ENCODE measurements around the gene APC2.
A peak's percentile ranks its signal among the peaks of the same experiment; 100 is the strongest.
"Not testable (repeated sequence)": the region's sequence is repeated elsewhere in the genome, so short reads cannot be mapped to it uniquely, and the experiment has no call there.

Gene APC2

DNA sequence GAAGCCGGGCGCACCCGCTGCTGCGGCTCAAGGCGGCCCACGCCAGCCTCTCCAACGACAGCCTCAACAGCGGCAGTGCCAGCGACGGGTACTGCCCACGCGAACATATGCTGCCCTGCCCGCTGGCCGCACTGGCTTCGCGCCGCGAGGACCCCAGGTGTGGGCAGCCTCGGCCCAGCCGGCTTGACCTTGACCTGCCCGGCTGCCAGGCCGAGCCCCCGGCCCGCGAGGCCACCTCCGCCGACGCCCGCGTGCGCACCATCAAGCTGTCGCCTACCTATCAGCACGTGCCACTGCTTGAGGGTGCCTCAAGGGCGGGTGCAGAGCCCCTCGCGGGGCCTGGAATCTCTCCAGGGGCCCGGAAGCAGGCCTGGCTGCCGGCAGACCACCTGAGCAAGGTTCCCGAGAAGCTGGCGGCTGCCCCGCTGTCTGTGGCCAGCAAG is 16.1 kb downstream of the APC2 start:
- no peak for DNase-seq (ENCODE audit: low spot score)

DNA sequence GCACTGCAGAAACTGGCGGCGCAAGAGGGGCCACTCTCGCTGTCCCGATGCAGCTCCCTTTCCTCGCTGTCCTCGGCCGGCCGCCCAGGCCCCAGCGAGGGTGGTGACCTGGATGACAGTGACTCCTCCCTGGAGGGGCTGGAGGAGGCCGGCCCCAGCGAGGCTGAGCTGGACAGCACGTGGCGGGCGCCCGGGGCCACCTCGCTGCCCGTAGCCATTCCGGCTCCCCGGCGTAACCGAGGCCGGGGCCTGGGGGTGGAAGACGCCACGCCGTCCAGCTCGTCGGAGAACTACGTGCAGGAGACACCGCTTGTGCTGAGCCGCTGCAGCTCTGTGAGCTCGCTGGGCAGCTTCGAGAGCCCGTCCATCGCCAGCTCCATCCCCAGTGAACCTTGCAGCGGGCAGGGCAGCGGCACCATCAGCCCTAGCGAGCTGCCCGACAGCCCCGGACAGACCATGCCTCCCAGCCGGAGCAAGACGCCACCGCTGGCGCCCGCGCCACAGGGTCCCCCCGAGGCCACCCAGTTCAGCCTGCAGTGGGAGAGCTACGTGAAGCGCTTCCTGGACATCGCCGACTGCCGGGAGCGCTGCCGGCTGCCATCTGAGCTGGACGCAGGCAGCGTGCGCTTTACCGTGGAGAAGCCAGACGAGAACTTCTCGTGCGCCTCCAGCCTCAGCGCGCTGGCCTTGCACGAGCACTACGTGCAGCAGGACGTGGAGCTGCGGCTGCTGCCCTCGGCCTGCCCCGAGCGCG is 16.7 kb downstream of the APC2 start:
- no peak for DNase-seq (ENCODE audit: low spot score)

DNA sequence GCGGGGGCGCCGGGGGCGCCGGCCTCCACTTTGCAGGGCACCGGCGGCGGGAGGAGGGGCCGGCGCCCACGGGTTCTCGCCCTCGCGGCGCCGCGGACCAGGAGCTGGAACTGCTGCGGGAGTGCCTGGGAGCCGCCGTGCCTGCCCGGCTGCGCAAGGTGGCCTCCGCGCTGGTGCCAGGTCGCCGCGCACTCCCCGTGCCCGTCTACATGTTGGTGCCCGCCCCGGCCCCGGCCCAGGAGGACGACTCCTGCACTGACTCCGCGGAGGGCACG is 17.2 kb downstream of the APC2 start:
- DNase-seq (ENCODE audit: low spot score), result no peak

DNA sequence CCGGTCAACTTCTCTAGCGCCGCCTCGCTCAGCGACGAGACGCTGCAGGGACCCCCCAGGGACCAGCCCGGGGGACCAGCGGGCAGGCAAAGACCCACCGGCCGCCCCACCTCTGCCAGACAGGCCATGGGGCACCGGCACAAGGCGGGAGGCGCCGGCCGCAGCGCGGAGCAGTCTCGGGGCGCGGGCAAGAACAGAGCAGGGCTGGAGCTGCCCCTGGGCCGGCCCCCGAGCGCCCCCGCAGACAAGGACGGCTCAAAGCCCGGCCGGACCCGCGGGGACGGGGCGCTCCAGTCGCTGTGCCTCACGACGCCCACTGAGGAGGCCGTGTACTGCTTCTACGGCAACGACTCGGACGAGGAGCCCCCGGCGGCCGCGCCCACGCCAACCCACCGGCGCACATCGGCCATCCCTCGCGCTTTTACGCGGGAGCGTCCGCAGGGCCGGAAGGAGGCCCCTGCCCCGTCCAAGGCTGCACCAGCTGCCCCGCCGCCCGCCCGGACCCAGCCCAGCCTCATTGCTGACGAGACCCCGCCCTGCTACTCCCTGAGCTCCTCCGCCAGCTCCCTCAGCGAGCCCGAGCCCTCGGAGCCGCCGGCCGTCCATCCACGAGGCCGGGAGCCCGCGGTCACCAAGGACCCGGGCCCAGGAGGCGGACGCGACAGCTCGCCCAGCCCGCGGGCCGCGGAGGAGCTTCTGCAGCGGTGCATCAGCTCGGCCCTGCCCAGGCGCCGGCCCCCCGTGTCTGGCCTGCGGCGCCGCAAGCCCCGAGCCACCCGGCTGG is 17.8 kb downstream of the APC2 start:
- DNase-seq (ENCODE audit: low spot score), result no peak

DNA sequence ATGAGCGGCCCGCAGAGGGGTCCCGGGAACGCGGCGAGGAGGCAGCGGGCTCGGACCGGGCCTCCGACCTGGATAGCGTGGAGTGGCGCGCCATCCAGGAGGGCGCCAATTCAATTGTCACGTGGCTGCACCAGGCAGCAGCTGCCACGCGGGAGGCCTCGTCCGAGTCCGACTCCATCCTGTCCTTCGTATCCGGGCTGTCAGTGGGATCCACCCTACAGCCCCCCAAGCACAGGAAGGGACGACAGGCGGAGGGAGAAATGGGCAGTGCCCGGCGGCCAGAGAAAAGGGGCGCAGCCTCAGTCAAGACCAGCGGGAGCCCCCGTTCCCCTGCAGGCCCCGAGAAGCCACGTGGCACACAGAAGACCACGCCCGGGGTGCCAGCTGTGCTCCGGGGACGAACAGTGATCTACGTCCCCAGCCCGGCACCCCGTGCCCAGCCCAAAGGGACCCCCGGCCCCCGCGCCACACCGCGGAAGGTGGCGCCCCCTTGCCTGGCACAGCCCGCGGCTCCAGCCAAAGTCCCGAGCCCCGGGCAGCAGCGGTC is 18.4 kb downstream of the APC2 start:
- DNase-seq (ENCODE audit: low spot score), result no peak

DNA sequence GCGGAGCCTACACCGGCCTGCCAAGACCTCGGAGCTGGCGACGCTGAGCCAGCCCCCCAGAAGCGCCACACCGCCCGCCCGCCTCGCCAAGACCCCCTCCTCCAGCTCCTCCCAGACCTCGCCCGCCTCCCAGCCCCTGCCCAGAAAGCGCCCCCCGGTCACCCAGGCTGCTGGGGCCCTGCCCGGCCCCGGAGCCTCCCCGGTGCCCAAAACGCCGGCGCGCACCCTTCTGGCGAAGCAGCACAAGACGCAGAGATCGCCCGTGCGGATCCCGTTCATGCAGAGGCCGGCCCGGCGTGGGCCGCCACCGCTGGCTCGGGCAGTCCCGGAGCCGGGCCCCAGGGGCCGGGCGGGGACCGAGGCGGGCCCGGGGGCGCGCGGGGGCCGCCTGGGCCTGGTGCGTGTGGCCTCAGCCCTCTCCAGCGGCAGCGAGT is 18.9 kb downstream of the APC2 start:
- peak; percentile 44 for DNase-seq (ENCODE audit: low spot score)

DNA sequence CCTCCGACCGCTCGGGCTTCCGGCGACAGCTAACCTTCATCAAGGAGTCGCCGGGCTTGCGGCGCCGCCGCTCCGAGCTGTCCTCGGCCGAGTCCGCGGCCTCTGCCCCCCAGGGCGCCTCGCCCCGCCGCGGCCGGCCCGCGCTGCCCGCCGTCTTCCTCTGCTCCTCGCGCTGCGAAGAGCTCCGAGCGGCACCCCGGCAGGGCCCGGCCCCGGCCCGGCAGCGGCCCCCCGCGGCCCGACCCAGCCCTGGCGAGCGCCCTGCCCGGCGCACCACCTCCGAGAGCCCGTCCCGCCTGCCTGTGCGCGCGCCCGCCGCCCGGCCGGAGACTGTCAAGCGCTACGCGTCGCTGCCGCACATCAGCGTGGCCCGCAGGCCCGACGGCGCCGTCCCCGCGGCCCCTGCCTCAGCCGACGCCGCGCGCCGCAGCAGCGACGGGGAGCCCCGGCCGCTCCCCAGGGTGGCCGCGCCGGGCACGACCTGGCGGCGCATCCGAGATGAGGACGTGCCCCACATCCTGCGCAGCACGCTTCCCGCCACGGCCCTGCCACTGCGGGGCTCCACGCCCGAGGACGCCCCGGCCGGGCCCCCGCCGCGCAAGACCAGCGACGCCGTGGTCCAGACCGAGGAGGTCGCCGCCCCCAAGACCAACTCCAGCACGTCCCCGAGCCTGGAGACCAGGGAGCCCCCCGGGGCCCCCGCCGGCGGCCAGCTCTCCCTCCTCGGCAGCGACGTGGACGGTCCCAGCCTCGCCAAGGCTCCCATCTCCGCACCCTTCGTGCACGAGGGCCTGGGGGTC is 19.5 kb downstream of the APC2 start:
- DNase-seq (ENCODE audit: low spot score), result no peak

DNA sequence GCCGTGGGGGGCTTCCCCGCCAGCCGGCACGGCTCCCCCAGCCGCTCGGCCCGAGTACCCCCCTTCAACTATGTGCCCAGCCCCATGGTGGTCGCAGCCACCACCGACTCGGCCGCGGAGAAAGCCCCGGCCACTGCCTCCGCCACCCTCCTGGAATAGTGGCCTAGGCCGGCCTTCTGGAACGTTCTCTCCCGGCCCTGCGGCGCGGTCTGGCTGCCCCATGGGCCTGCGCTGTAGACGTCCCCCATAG is 20.1 kb downstream of the APC2 start:
- DNase-seq (ENCODE audit: low spot score), result no peak

DNA sequence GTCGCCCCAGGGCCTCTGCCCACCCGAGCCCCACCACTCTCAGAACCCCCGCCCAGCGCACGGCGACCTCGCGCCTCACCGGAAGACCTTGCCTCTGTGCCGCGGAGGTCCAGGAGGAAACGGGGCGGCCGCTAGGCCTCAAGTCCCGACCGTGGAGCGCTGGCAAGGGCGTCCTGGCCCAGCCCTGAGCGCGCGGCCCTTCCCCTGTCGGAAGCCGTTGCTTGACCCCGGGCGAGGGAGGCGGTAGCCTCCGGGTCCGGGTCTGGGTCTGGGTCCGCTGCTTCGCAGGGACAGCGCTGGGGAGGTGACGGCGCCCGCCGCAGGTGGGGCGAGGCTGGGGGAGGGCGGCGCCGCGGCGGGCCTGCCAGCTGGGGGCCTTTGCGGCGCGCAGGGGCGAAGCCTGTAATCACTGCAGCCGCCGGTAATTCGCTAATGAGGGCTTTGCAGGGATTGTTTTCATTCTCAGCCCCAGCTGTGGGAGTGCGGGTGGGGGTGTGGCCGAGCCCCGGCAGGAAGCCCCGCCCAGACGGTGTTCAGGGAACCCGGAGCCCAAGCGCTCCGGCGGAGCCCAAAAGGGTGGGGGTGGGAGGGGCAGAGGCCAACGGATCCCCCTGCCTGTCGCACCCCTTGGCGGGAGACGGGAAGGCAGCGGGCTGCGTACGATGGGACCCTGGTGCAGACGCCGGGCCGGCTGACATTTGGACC is 20.5 kb downstream of the APC2 start:
- peak; percentile 66 for DNase-seq (ENCODE audit: low spot score)

DNA sequence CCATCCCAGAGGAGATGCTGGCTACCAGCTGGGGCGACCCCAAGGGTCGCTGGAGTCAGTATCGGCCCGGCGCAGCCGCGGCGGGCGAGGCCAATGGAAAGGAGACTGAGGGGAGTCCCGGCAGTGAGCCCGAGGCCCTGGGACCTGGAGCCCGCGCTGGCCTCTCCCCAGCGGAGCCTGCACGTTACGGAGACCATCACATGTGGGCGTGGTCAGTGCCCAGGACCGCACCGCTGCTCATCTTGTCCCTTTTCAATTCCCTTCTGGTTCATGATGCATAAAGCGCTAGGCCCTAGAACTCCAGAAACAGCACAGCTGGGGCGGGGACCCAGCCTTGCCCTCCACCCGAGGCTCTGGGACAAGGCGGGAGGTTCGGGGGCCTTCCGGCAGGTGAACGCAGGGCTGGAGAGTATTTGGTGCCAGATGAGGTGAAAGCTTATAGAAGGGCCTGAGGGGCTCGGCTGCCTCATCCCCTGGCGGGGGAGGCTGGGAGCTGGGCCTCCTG is 21.1 kb downstream of the APC2 start:
- DNase-seq (ENCODE audit: low spot score), result no peak

DNA sequence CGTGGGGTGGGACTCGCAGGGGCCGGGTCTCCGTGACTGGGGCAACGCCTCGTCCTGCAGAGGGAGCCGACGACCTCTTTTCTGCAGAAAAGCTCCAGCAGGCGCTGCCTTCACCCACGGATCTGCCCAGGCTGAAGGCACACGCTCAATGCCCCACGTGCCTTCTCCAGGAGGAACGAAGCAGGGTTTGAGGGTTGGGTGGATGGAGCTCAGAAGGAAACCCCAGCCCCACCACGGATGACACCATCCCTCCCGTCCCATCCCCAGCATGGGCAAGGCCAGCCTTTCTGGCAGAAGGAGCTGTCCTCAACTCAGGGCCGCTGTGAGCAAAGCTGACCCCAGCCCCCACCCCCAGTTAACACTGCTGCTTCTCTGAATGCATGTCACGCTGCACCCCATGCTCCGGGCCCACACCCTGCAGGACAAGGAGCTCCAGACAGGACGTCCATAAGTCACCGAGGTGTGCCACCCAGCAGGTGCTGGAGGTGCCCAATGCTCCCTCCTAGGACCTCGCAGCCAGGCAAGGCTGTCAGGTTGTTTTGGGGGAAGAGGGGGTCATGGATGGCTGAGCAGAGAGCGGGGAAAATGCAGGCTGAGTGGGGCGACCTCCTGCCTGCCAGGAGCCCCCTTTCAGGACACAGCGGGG is 21.7 kb downstream of the APC2 start:
- no peak for DNase-seq (ENCODE audit: low spot score)

DNA sequence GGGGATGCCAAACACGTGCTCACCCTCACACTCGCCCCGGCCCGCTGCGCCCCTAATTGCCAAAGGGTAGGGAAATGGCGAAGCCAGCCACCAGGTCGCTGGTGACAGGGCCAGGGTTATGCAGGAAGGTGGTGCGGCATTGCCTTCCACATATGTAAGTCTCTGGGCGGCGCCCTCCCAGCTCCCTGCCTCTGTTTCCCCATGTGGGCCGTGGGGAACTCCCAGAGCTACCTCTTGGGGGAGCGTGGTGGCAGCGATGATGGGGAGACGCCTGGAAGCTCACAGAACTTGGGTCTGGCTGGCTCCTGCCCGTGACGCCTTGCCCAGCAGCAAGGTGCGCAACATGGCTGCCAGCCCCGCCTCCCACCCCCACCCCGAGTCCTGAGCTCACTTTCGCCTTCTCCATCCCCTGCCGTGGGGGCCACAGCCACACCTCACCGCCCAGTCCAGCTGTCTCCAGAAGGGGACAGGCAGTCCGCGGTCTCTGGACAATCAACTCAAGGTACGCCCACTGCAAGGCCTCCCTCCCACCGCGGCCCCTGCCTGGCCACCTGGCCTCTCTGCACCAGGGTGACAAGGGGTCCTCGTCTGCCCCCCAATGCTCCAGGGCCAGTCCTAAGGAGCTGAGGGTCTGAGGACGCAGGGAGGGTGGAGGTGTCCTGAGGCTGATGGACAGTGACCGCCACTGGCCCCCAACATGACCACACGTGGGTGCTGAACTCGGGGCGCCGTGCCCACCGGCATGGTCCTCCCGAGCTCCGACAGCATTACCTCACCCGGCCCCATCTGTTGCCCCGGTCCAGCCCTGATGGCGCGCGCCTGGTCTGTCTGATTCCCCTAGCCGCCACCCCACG is 22.5 kb downstream of the APC2 start:
- DNase-seq (ENCODE audit: low spot score), result no peak

DNA sequence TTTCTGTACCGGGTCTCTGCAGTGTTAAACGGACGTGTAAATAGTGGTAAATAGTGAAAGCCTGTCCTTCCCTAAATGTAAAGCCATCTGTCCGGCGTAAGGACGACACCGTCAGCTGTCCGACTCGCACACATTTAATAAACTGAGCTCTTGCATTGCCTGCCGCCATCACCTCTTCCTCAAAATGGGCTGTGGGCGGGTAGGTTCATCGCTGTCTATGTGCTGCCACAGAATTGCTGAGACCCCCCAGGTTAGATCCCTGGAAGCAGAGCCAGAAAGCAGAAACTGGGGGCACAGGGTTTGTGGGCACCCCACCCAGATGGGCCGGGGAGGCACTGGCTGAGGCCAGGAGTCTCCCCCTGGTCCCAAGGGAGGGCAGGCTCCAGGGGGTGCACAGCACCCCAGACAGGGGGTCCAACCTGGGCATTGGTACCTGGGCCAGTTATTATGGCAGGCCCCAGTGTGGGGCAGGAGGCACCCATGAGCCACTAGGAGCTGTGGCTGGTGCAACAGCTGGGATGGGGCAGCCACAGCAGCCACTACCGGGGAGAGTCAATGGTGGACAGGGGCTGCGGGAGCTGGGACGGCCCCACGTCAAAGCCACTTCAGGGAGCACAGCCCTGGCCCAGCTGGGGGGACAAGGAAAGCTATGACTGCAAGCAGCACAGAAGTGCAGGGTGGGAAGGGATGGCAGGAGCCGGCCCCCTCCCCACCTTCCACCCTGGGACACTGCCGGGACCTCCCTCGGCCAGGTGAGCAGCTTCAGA is 23.3 kb downstream of the APC2 start:
- DNase-seq (ENCODE audit: low spot score), result no peak

DNA sequence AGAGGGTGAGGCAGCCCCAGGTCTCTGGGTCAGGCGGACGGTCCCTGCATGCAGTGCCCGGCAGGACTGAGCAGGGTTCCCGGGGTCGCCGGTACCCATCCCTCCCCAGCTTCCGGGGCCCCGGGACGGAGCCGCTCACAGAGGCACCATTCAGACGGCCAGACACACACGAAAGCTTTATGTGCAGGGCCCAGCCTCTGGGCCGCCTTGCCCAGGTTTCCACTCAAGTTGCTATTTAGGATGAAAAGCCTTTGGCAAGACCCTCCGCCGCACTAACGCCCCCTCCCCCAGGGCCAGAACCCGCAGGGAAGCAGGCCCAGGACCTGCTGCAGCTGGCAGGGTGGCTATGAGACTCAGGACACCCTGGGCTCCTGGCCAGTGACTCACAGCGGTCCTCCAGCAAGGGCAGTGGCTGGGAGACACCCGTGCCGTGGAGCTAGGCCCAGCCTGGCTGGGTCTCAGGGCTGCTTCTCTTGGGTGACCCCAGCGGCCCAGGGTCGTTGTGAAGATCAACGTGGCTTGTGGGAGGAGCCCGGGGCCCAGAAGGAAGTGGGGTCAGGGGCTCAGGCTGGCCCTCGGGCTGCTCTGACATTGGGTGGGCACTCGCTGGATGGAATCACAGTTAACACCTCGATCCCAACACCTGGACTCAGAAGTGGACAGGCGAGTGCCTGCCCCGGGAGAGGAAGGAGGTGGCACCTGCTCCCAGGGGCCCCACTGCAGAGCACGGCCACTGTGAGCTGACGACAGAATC is 24.3 kb downstream of the APC2 start:
- DNase-seq (ENCODE audit: low spot score), result no peak

DNA sequence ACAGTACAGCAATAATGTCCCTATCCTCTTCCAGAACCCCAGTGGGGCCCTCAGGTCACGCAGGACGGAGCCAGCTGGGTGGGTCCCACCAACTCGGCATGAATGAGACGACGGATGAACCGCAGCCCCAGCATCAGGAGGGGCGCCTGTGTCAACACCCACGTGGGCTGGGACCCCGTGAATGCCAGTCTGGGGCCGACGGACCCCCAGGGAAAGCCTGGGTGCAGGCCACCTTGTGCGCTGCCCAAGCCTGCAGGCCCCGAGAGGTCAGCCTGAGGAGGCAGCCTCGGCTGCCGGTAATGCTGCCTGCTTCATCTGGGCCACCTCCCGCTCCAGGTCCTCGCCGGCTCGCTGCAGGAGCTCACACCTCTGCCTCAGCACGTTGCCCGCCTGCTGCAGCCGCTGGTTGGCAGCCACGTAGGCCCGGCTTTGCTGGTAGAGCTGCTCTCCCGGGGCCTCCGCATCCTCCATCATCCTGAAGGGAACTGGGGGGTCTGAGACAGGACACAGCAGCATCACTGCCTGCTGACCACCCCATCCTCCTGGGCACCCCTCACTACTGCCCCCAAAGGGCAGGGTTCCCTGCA is 24.9 kb downstream of the APC2 start:
- DNase-seq (ENCODE audit: low spot score), result no peak

DNA sequence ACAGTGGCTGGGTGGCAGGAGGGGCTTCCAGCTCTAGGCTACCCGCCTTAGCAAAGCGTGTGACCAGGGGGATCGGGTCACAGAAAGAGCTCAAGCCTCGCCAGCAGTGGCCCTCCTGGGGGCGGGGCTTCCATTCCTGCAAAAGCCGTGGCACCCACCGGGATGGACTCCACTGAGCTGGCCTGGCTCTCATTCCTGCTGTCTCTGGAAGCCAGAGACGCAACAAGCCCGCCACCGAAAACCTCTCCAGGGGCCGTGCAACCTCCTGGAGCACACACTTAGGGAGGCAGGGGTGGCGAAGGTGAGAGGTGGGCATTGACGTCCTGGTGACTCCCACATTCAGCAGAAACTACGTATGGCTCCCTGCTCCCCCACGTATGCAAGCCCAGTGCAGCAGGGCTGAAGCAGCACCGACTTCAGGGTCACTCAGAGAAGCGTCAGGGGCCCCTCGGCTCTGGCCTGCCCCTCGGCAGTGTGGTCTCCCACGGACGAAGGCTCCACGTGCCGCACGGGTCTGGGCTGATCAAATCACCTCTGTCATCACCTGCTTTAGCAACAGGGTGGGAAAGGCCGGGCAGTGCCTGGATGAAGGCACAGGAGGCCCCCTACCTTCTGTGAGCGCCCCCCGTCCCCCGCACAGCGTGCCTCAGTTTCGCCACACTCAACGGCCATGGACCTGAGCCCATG is 26.0 kb downstream of the APC2 start:
- DNase-seq (ENCODE audit: low spot score), result no peak

DNA sequence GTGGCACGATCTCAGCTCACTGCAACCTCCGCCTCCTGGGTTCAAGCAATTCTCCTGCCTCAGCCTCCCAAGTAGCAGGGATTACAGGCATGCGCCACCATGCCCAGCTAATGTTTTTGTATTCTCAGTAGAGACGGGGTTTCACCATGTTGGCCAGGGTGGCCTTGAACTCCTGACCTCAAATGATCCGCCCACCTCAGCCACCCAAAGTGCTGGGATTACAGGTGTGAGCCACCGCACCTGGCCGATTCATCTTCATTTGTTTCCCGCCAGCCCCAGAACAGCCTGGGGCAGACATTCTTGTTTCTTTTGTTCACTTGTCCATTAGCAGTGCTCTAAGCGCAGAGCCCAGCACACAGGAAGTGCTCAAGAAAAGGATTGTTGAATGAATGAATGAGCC is 27.1 kb downstream of the APC2 start:
- not testable (repeated sequence) for DNase-seq (ENCODE audit: low spot score)

Measured in activated CD4-positive, alpha-beta T cell treated with anti-CD3 and anti-CD28 coated beads, Interleukin-2, Interleukin-4, amounts not matched to agents 100 ng/mL and 50 ng/mL, durations not matched to agents 16 hours and 8 hours (primary cell).